Activated naive CD4-positive, alpha-beta T cell treated with anti-CD3 and anti-CD28 coated beads, Interleukin-2, amount 50 U/mL, for 72 hours (primary cell): ENCODE measurements around the gene NPAT. TPM values are rescaled to one million over a fixed set of nuclear protein-coding genes. Genes with fewer than 3 reads are reported as not detected.
"Not testable (repeated sequence)": the region's sequence is repeated elsewhere in the genome, so short reads cannot be mapped to it uniquely, and the experiment has no call there.

ENCODE experiments used
- ATAC-seq, 2 donors: fragments of 150-1000 bp; cut with Tn5 transposase; 2 replicates each; pipeline ENCODE4 v1.10.0; 2021; ENCODE audit warnings: mild to moderate bottlenecking in 2 of 2, moderate library complexity in 2 of 2
- DNase-seq, 2 donors: peaks; one replicate each; pipeline ENCODE4 v3.0.0; 2021 to 2022; ENCODE audit warnings: low spot score in 2 of 2
- H3K27ac Mint-ChIP-seq, 2 donors: one replicate each; pipeline ENCODE4 v1.8.0; 2022; ENCODE audit warnings: mild to moderate bottlenecking in 2 of 2, mixed read lengths in 2 of 2
- H3K36me3 Mint-ChIP-seq, 2 donors: one replicate each; pipeline ENCODE4 v1.8.0; 2022; ENCODE audit warnings: mixed read lengths in 2 of 2
- H3K9me3 Mint-ChIP-seq, 2 donors: one replicate each; pipeline ENCODE4 v1.8.0; 2022; ENCODE audit warnings: mixed read lengths in 2 of 2
- total RNA-seq, 2 donors: library from RNA; stranded (reverse); gene quantifications; one replicate each; pipeline ENCODE4 v1.2.3, GENCODE V29; 2022

NPAT gene
- total RNA-seq, 2 donors from 2014 or later: 27.4 to 52.9 TPM

GRCh38 chr11:108132993-108133538 is 89.4 kb downstream of the NPAT start:
- peak overlapping the region in 1 of 2 donors; percentile 9 for H3K27ac Mint-ChIP-seq
- ATAC-seq, H3K36me3 Mint-ChIP-seq, DNase-seq, H3K9me3 Mint-ChIP-seq: not testable (repeated sequence)

GRCh38 chr11:108131993-108132392 is 90.4 kb downstream of the NPAT start:
- Mint-ChIP-seq H3K27ac (peak overlapping the region in 1 of 2 donors; percentile 36), H3K36me3 (peaks cover 6 to 7% of the 10 kb centered on the region in 2 donors)

GRCh38 chr11:108128772-108129171 is 93.7 kb downstream of the NPAT start:
- Mint-ChIP-seq H3K36me3 (peaks cover 7 to 24% of the 10 kb centered on the region in 2 donors), H3K27ac (peak overlapping the region in 1 of 2 donors; percentile 26), H3K9me3 (no peaks in the 10 kb centered on the region)
- ATAC-seq (no peak), DNase-seq (no peak)

More at GRCh38 chr11:108131993-108132392, 90.4 kb downstream of the NPAT start:
- ATAC-seq (no peak), DNase-seq (no peak)
- no peaks in the 10 kb centered on the region for H3K9me3 Mint-ChIP-seq

GRCh38 chr11:108125096-108125495 is 97.3 kb downstream of the NPAT start:
- Mint-ChIP-seq H3K9me3 (no peaks in the 10 kb centered on the region), H3K27ac (peak overlapping the region in 1 of 2 donors; percentile 26), H3K36me3 (peaks cover 19 to 23% of the 10 kb centered on the region in 2 donors)
- no peak for DNase-seq
- no peak for ATAC-seq

GRCh38 chr11:108122166-108122628 is 100.2 kb downstream of the NPAT start:
- no peaks in the 10 kb centered on the region for H3K9me3 Mint-ChIP-seq
- no peak for ATAC-seq
- peaks cover 12 to 23% of the 10 kb centered on the region in 2 donors for H3K36me3 Mint-ChIP-seq
- peak overlapping the region; percentile 91 to 93 for H3K27ac Mint-ChIP-seq
- DNase-seq: no peak

- peaks cover 12 to 21% of the 10 kb centered on the region in 2 donors for H3K36me3 Mint-ChIP-seq
- peak within 1 kb of the TSS; percentile 91 to 93 for H3K27ac Mint-ChIP-seq
- H3K9me3 Mint-ChIP-seq: no peaks in the 10 kb centered on the region
- DNase-seq (peak; percentile 98 to 99), ATAC-seq (peak; percentile 98)
Measured at GRCh38 chr11:108121274-108122155, 100.9 kb downstream of the NPAT start, which contains the start of gene ACAT1. TSS of gene ACAT1 (plus strand) at chr11:108121567. CDS start at chr11:108121607, 40 bp downstream.

GRCh38 chr11:108120936-108121273 is 101.5 kb downstream of the NPAT start:
- Mint-ChIP-seq H3K27ac (peak overlapping the region; percentile 41 to 91), H3K36me3 (peaks cover 12 to 17% of the 10 kb centered on the region in 2 donors)
- ATAC-seq: peak in 1 of 2 donors; percentile 16
- not testable (repeated sequence) for DNase-seq, H3K9me3 Mint-ChIP-seq

GRCh38 chr11:108117746-108118371 is 104.6 kb downstream of the NPAT start:
- peaks cover 6 to 12% of the 10 kb centered on the region in 2 donors for H3K36me3 Mint-ChIP-seq
- H3K27ac Mint-ChIP-seq: no peak overlapping the region
- DNase-seq: no peak
- ATAC-seq: no peak
- H3K9me3 Mint-ChIP-seq: no peaks in the 10 kb centered on the region

- no peak overlapping the region for H3K27ac Mint-ChIP-seq
- DNase-seq (no peak), ATAC-seq (no peak)
- no peaks in the 10 kb centered on the region for H3K9me3 Mint-ChIP-seq
- H3K36me3 Mint-ChIP-seq: no peaks in the 10 kb centered on the region
Measured at GRCh38 chr11:108115500-108116140, 106.8 kb downstream of the NPAT start.

- DNase-seq (no peak), ATAC-seq (no peak)
- Mint-ChIP-seq H3K36me3 (no peaks in the 10 kb centered on the region), H3K9me3 (no peaks in the 10 kb centered on the region), H3K27ac (peak overlapping the region in 1 of 2 donors; percentile 7)
Measured at GRCh38 chr11:108112057-108112456, 110.4 kb downstream of the NPAT start.

GRCh38 chr11:108111126-108111525 is 111.3 kb downstream of the NPAT start:
- no peak for DNase-seq
- peak overlapping the region in 1 of 2 donors; percentile 7 for H3K27ac Mint-ChIP-seq
- H3K36me3 Mint-ChIP-seq: no peaks in the 10 kb centered on the region
- ATAC-seq: no peak
- no peaks in the 10 kb centered on the region for H3K9me3 Mint-ChIP-seq

Other genes starting within 250 kb of the NPAT start
- gene CUL5, start 213.7 kb downstream of the NPAT start, total RNA-seq: 10 to 100 TPM; 34.8 to 36.4 TPM
- gene ACAT1, start 101.1 kb downstream of the NPAT start, total RNA-seq: 10 to 100 TPM; 71.9 to 79.5 TPM
- 10 to 100 TPM; 36.4 to 81.3 TPM for gene ATM, start 429 bp upstream of the NPAT start, total RNA-seq
- gene C11orf65, start 244.9 kb upstream of the NPAT start, total RNA-seq: 1 to 10 TPM in 1 of 2 donors, under 1 TPM in 1; 0.66 to 1.2 TPM